Sigmoid colon (tissue), 7 donors: Measurements from ENCODE around the gene PJVK. TPM values are rescaled to one million over a fixed set of nuclear protein-coding genes. Genes with fewer than 3 reads are reported as not detected.

Source experiments
- polyA plus RNA-seq, 3 donors: library from polyadenylated mRNA; stranded (reverse); fragments of 200-250 nt; gene quantifications; one replicate each; pipeline ENCODE4 v1.2.3, GENCODE V29; 2013
- total RNA-seq, 4 donors: library from RNA; depleted of rRNA; stranded (reverse); fragments of >200 nt; gene quantifications; one replicate each; pipeline ENCODE4 v1.1.0, GENCODE V29; 2016
- donor health status: healthy with polysubstance abuse.
- donor health status: Bipolar disorder and iron deficiency.
- donor health status: healthy.

The PJVK gene
- total and polyA plus RNA-seq, 7 donors, result 0.85 to 8.3 (median 3.0) TPM; not detected in 2

Other genes starting within 250 kb of the PJVK start
- gene PRKRA, start 203 bp upstream of the PJVK start, total RNA-seq, result 10 to 100 TPM; 62.6 to 86.1 (median 76.7) TPM
- gene PRKRA, start 203 bp upstream of the PJVK start, polyA plus RNA-seq, result 10 to 100 TPM; 25.1 to 25.2 (median 25.2) TPM
- gene FKBP7, start 27.2 kb downstream of the PJVK start, total RNA-seq, result 10 to 100 TPM; 19.9 to 26.7 (median 22.6) TPM
- gene FKBP7, start 27.2 kb downstream of the PJVK start, polyA plus RNA-seq, result 1 to 10 TPM; 1.2 to 5.2 (median 3.6) TPM
- 10 to 100 TPM; 13.0 to 22.5 (median 19.7) TPM for gene PLEKHA3, start 29.1 kb downstream of the PJVK start, total RNA-seq
- 1 to 10 TPM; 1.8 to 4.2 (median 2.3) TPM for gene PLEKHA3, start 29.1 kb downstream of the PJVK start, polyA plus RNA-seq